IPS-18a (cell line): ENCODE measurements around the gene HEG1.
"Not testable (repeated sequence)": the region's sequence is repeated elsewhere in the genome, so short reads cannot be mapped to it uniquely, and the experiment has no call there.

ENCODE experiments used
- H3K27ac ChIP-seq: one replicate; pipeline ENCODE4 v1.5.1; 2013; ENCODE audit warnings: low read length
- H3K27me3 ChIP-seq: one replicate; pipeline ENCODE4 v1.6.1; 2013; ENCODE audit warnings: mild to moderate bottlenecking, low read length; ENCODE audit not compliant: control insufficient read depth, insufficient read depth
- H3K36me3 ChIP-seq: one replicate; pipeline ENCODE4 v1.6.1; 2013; ENCODE audit warnings: low read depth, low read length; ENCODE audit not compliant: control insufficient read depth
- H3K4me1 ChIP-seq: one replicate; pipeline ENCODE4 v1.6.1; 2013; ENCODE audit warnings: low read depth, low read length; ENCODE audit not compliant: control insufficient read depth
- H3K4me3 ChIP-seq: one replicate; pipeline ENCODE4 v1.5.1; 2013; ENCODE audit warnings: low read length
- H3K9ac ChIP-seq: one replicate; pipeline ENCODE4 v1.6.1; 2013; ENCODE audit warnings: mild to moderate bottlenecking, low read length, moderate library complexity
- H3K9me3 ChIP-seq: one replicate; pipeline ENCODE4 v1.6.1; 2013; ENCODE audit warnings: low read depth, low read length; ENCODE audit not compliant: control insufficient read depth

Gene HEG1

GRCh38 chr3:125055913-125056745, at the start of gene HEG1:
Gene HEG1 (minus strand): TSS chr3:125055997. CDS start chr3:125055890, 107 bp downstream.
- no peaks in the 10 kb centered on the region for H3K36me3 ChIP-seq
- H3K4me3 ChIP-seq: peak within 1 kb of the TSS; percentile 80
- no peak within 1 kb of the TSS for H3K27ac ChIP-seq
- peaks cover 50% of the 10 kb centered on the region for H3K27me3 ChIP-seq
- peak within 1 kb of the TSS; percentile 33 for H3K9ac ChIP-seq
- H3K4me1 ChIP-seq: peaks cover 47% of the 10 kb centered on the region
- no peaks in the 10 kb centered on the region for H3K9me3 ChIP-seq

GRCh38 chr3:125105116-125105515, 49.3 kb upstream of the HEG1 start:
- no peaks in the 10 kb centered on the region for H3K36me3 ChIP-seq
- no peaks in the 10 kb centered on the region for H3K27me3 ChIP-seq
- H3K27ac ChIP-seq: no peak overlapping the region
- H3K4me1 ChIP-seq: no peaks in the 10 kb centered on the region
- H3K9me3 ChIP-seq: no peaks in the 10 kb centered on the region
- H3K4me3 ChIP-seq: no peak overlapping the region
- no peak overlapping the region for H3K9ac ChIP-seq

GRCh38 chr3:125104639-125105038, 48.8 kb upstream of the HEG1 start:
- H3K4me1 ChIP-seq: no peaks in the 10 kb centered on the region
- no peaks in the 10 kb centered on the region for H3K36me3 ChIP-seq
- H3K27me3 ChIP-seq: no peaks in the 10 kb centered on the region
- no peak overlapping the region for H3K4me3 ChIP-seq
- no peak overlapping the region for H3K27ac ChIP-seq
- H3K9ac ChIP-seq: no peak overlapping the region
- no peaks in the 10 kb centered on the region for H3K9me3 ChIP-seq

- Histone ChIP-seq H3K9me3 (no peaks in the 10 kb centered on the region), H3K9ac (no peak overlapping the region), H3K4me3 (no peak overlapping the region), H3K4me1 (peaks cover 5% of the 10 kb centered on the region), H3K27ac (no peak overlapping the region), H3K27me3 (no peaks in the 10 kb centered on the region), H3K36me3 (no peaks in the 10 kb centered on the region)
Measured at GRCh38 chr3:125103406-125103805, 47.6 kb upstream of the HEG1 start.

GRCh38 chr3:125102470-125102869, 46.7 kb upstream of the HEG1 start:
- H3K9ac ChIP-seq: no peak overlapping the region
- peaks cover 5% of the 10 kb centered on the region for H3K4me1 ChIP-seq
- H3K36me3 ChIP-seq: no peaks in the 10 kb centered on the region
- H3K9me3 ChIP-seq: no peaks in the 10 kb centered on the region
- H3K27ac ChIP-seq: no peak overlapping the region
- no peak overlapping the region for H3K4me3 ChIP-seq
- no peaks in the 10 kb centered on the region for H3K27me3 ChIP-seq

GRCh38 chr3:125098611-125099291, 43.0 kb upstream of the HEG1 start:
- Histone ChIP-seq H3K9ac (no peak overlapping the region), H3K9me3 (no peaks in the 10 kb centered on the region), H3K27me3 (no peaks in the 10 kb centered on the region), H3K4me3 (no peak overlapping the region), H3K4me1 (peaks cover 5% of the 10 kb centered on the region), H3K27ac (no peak overlapping the region), H3K36me3 (no peaks in the 10 kb centered on the region)

GRCh38 chr3:125090649-125091048, 34.9 kb upstream of the HEG1 start:
- H3K4me3 ChIP-seq: no peak overlapping the region
- no peaks in the 10 kb centered on the region for H3K27me3 ChIP-seq
- no peaks in the 10 kb centered on the region for H3K9me3 ChIP-seq
- no peak overlapping the region for H3K9ac ChIP-seq
- H3K27ac ChIP-seq: no peak overlapping the region
- H3K4me1 ChIP-seq: no peaks in the 10 kb centered on the region
- H3K36me3 ChIP-seq: peaks cover 4% of the 10 kb centered on the region

GRCh38 chr3:125087768-125088391, 32.1 kb upstream of the HEG1 start:
- H3K9me3 ChIP-seq: no peaks in the 10 kb centered on the region
- H3K9ac ChIP-seq: no peak overlapping the region
- H3K4me1 ChIP-seq: no peaks in the 10 kb centered on the region
- H3K27ac ChIP-seq: no peak overlapping the region
- H3K27me3 ChIP-seq: no peaks in the 10 kb centered on the region
- peaks cover 4% of the 10 kb centered on the region for H3K36me3 ChIP-seq
- H3K4me3 ChIP-seq: no peak overlapping the region

GRCh38 chr3:125085166-125085565, 29.4 kb upstream of the HEG1 start:
- Histone ChIP-seq H3K27me3 (no peaks in the 10 kb centered on the region), H3K4me3 (no peak overlapping the region), H3K9me3 (no peaks in the 10 kb centered on the region), H3K36me3 (peaks cover 4% of the 10 kb centered on the region), H3K4me1 (no peaks in the 10 kb centered on the region), H3K9ac (no peak overlapping the region), H3K27ac (no peak overlapping the region)

GRCh38 chr3:125083776-125084175, 28.0 kb upstream of the HEG1 start:
- no peaks in the 10 kb centered on the region for H3K27me3 ChIP-seq
- H3K9ac ChIP-seq: no peak overlapping the region
- H3K4me1 ChIP-seq: no peaks in the 10 kb centered on the region
- H3K9me3 ChIP-seq: no peaks in the 10 kb centered on the region
- H3K4me3 ChIP-seq: no peak overlapping the region
- peaks cover 4% of the 10 kb centered on the region for H3K36me3 ChIP-seq
- H3K27ac ChIP-seq: no peak overlapping the region

GRCh38 chr3:125082339-125082738, 26.5 kb upstream of the HEG1 start:
- not testable (repeated sequence) for H3K36me3 ChIP-seq, H3K9me3 ChIP-seq, H3K27me3 ChIP-seq, H3K4me1 ChIP-seq, H3K4me3 ChIP-seq, H3K27ac ChIP-seq, H3K9ac ChIP-seq
